ENCODE measurements around the gene VILL.

Gene VILL

GRCh38 chr3:38008191-38008701, 17.7 kb downstream of the VILL start:
- POLR2A ChIA-PET: no interaction called here
- CTCF ChIA-PET: interaction anchor here (1.1 to 1.8 kb wide), 2 partner anchors 11 to 41 kb away, joined by 3 to 5 read pairs; no protein-coding TSS in a partner anchor
- TF ChIP-seq CTCF (IDR thresholded peaks at IDR 0.05; ENCODE audit: control extremely low read depth, extremely low read depth, low read depth, missing control alignments): no peak
- no peak for DNase-seq (ENCODE audit: extremely low spot score)

- ChIA-PET CTCF (interaction anchor here (1.1 to 1.8 kb wide), 2 partner anchors 12 to 42 kb away, joined by 3 to 5 read pairs; no protein-coding TSS in a partner anchor), POLR2A (no interaction called here)
- TF ChIP-seq CTCF (IDR thresholded peaks at IDR 0.05; ENCODE audit: control extremely low read depth, extremely low read depth, low read depth, missing control alignments): no peak
- no peak for DNase-seq (ENCODE audit: extremely low spot score)
Observed at GRCh38 chr3:38008971-38009580, 18.5 kb downstream of the VILL start.

- DNase-seq (ENCODE audit: extremely low spot score): no peak
- TF ChIP-seq CTCF (IDR thresholded peaks at IDR 0.05; ENCODE audit: control extremely low read depth, extremely low read depth, low read depth, missing control alignments): no peak
- ChIA-PET CTCF (interaction anchor here (1.8 to 2.3 kb wide), 2 partner anchors 13 kb away, joined by 5 to 8 read pairs; no protein-coding TSS in a partner anchor), POLR2A (no interaction called here)
Observed at GRCh38 chr3:38009807-38010591, 19.4 kb downstream of the VILL start.

- ChIA-PET POLR2A (no interaction called here), CTCF (interaction anchor here (0.7 to 2.3 kb wide), 2 partner anchors 10 to 14 kb away, joined by 3 to 8 read pairs; no protein-coding TSS in a partner anchor)
- DNase-seq (ENCODE audit: extremely low spot score): no peak
- TF ChIP-seq CTCF (IDR thresholded peaks at IDR 0.05; ENCODE audit: control extremely low read depth, extremely low read depth, low read depth, missing control alignments): no peak
Observed at GRCh38 chr3:38011111-38011510, 20.5 kb downstream of the VILL start.

- ChIA-PET CTCF (interaction anchor here (0.9 to 1.0 kb wide), 2 partner anchors 11 to 12 kb away, joined by 3 to 4 read pairs; no protein-coding TSS in a partner anchor), POLR2A (no interaction called here)
- no peak for TF ChIP-seq CTCF (IDR thresholded peaks at IDR 0.05; ENCODE audit: control extremely low read depth, extremely low read depth, low read depth, missing control alignments)
- DNase-seq (ENCODE audit: extremely low spot score): no peak
Observed at GRCh38 chr3:38015485-38015884, 24.9 kb downstream of the VILL start.

- ChIA-PET CTCF (interaction anchor here (0.9 to 1.0 kb wide), 2 partner anchors 11 to 12 kb away, joined by 3 to 4 read pairs; no protein-coding TSS in a partner anchor), POLR2A (no interaction called here)
- no peak for DNase-seq (ENCODE audit: extremely low spot score)
- TF ChIP-seq CTCF (IDR thresholded peaks at IDR 0.05; ENCODE audit: control extremely low read depth, extremely low read depth, low read depth, missing control alignments): no peak
Observed at GRCh38 chr3:38015984-38016383, 25.4 kb downstream of the VILL start.
